ENCODE measurements around the gene CDK15.

Gene CDK15

DNA sequence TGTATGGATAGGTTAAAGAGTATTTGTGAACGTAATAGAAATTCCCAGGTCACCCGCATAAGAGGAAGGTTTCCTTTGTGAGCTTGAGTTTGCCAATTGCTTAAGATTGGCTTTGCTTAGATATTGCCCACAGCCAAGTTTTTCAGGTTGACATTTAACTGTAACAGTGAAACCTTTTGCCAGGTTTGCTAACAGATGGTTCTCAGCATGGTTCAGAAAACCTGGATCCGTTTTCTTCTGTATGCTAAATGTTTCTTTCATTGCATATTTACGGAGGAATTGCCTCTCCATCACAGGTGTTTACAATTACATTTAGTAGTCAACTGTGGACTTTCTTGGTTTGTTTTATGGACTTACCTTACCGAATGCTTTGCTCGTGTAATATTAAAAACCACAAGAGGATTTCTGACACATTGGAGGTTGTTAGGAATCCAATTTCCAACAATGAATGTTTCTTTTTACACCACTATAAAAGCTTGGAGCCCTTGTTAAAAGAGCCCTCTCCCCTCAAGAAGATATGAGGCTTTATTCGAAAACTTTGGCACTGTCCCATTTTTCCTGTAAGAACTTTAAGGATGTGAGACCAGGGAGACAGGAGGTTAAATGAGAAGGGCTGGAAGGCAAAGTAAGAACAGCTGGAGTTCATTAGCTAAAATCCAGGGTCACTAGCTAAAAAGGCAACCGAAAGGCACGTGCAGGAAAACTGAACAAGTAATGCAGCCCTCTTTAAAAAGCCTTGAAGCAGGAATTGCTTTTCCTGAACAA, 7.8 kb downstream of the CDK15 start:
- no peak for TF ChIP-seq FOXM1 (IDR thresholded peaks at IDR 0.05; ENCODE audit: borderline replicate concordance, low read depth)

DNA sequence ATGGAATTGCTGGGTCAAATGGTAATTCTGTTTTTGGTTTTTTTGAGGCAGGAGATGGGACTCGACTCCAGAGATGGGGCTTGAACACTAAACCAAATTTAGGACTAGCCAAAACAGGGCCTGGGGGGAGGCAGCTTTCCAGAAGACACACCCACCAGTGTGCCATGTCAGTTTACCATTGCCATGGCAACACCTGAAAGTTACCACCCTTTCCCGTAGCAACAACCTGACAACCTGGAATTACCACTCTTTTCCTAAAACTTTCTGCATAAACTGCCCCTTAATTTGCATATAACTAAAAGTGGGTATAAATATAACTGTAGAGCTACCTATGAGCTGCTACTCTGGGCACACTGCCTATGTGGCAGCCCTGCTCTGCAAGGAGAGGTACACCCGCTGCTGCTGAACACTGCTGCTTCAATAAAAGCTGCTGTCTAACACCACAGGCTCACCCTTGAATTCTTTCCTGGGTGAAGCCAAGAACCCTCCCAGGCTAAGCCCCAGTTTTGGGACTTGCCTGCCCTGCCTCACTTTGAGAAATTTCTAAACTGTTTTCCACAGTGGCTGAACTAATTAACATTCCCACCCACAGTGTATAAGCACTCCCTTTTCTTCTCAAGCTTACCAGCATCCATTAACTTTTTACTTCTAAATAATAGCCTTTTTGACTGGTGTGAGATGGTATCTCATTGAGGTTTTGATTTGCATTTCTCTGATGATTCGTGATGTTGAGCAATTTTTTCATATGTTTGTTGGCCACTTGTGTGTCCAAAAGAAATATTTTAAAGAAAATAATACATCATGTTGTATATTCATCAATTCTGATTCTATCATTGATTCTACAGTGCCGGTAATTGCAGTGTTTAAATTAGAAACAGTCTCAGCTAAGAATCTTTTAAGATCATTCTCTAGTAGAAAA, 10.6 kb downstream of the CDK15 start:
- no peak for TF ChIP-seq TAF1 (IDR thresholded peaks at IDR 0.05; ENCODE audit: low read depth)

DNA sequence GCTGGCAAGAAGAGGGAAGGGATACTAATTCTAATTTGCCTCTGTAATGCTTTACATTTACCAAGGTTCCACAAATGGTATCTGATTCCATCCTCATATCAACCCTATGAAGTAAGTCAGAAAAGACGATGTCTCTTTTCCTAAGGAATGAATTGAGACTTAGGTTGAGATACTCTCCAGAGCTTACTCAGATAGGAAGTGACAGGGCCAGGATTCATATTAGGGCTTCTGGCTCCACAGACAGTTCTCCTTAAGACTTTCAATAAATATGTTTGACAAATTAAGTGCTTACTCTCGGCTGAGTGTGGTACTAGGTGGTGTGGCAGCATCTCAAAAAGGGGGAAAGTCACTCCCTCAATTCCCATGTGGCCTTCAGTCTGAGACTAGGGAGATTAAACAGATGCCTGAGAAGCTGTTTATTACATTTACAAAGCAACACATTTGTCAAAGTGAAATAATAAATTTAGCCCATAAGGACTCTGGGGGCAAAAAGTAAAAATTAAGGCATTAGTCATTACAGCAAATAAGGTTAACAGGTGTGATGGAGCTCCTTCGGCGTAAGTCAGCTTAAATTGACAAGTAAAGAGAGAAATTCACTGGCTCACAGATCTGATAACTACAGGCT, 14.2 kb downstream of the CDK15 start:
- TF ChIP-seq ZBTB7A (IDR thresholded peaks at IDR 0.05; ENCODE audit: low read depth), result no peak

DNA sequence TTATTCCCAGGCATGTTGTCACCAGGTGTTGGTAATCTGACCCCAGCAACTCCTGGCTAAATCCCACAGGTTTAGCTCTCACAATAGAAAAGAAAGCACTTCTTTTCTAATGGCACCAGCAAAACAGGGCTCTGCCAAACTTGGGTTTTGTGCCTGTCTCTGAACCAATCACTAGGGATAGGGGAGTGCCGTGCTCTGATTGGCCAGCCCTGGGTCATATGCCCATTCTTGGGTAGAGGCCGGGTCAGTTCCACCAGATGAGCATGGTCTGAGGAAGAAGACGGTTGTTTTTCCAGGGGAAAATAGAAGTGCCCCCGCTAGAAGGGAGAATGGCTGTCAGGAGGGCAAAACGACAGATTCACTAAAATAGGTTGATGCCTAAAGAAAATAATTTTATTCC, 14.7 kb downstream of the CDK15 start:
- TF ChIP-seq NFIC (IDR thresholded peaks at IDR 0.05) (no peak), YY1 (IDR thresholded peaks at IDR 0.05; ENCODE audit: low read depth) (no peak), FOXM1 (IDR thresholded peaks at IDR 0.05; ENCODE audit: borderline replicate concordance, low read depth) (no peak), TAF1 (IDR thresholded peaks at IDR 0.05; ENCODE audit: low read depth) (no peak), TEAD4 (IDR thresholded peaks at IDR 0.05) (no peak)
- TF ChIP-seq, protein P1, sequence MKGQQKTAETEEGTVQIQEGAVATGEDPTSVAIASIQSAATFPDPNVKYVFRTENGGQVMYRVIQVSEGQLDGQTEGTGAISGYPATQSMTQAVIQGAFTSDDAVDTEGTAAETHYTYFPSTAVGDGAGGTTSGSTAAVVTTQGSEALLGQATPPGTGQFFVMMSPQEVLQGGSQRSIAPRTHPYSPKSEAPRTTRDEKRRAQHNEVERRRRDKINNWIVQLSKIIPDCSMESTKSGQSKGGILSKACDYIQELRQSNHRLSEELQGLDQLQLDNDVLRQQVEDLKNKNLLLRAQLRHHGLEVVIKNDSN (IDR thresholded peaks at IDR 0.05), result peak; percentile 79

DNA sequence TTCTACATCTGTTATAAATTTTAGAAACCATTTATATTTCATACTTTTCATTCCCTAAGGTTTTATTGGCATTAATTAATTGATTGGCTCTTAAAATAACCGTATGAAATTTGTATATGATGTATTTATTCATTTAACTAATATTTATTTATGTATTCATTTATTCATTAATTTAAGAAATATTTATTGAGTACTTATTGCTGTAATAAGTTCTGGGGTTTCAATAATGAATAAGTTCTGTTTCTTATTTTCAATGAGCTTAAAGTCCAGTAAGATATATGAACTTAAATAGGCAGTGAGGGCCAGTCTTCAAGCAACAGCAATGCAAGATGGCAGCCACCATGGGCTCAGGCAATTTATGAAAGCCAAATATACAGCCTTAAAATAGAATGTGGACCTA, 17.9 kb downstream of the CDK15 start:
- TF ChIP-seq NFIC (IDR thresholded peaks at IDR 0.05) (no peak), EGR1 (IDR thresholded peaks at IDR 0.05) (no peak), ZBTB7A (IDR thresholded peaks at IDR 0.05; ENCODE audit: low read depth) (no peak), TEAD4 (IDR thresholded peaks at IDR 0.05) (no peak)

DNA sequence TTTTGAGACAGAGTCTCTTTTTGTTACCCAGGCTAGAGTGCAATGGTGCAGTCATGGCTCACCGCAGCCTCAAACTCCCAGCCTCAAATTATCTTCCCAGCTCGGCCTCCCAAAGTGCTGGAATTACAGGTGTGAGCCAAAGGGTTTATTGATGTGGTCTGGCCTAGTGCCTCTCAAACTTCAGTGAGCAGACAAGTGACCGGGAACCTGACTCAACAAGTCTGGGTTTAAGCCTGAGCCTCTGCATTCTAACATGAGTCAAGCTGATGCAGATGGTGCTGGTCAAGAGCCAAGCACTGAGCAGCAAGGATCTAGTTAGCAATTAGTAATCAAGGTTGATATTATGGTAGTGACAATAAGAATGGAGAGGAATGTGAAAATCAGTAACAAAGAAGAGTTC, 21.3 kb downstream of the CDK15 start:
- TF ChIP-seq FOXM1 (IDR thresholded peaks at IDR 0.05; ENCODE audit: borderline replicate concordance, low read depth), result no peak
- no peak for TF ChIP-seq CEBPB (IDR thresholded peaks at IDR 0.05)
- no peak for TF ChIP-seq EP300 (IDR thresholded peaks at IDR 0.05; ENCODE audit: borderline replicate concordance)
- TF ChIP-seq RAD21 (IDR thresholded peaks at IDR 0.05; ENCODE audit: low read depth), result no peak
- no peak for TF ChIP-seq ZBTB7A (IDR thresholded peaks at IDR 0.05; ENCODE audit: low read depth)
- no peak for TF ChIP-seq YY1 (IDR thresholded peaks at IDR 0.05; ENCODE audit: low read depth)
- TF ChIP-seq, protein P2, sequence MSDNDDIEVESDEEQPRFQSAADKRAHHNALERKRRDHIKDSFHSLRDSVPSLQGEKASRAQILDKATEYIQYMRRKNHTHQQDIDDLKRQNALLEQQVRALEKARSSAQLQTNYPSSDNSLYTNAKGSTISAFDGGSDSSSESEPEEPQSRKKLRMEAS (IDR thresholded peaks at IDR 0.05), result no peak
- TF ChIP-seq NFIC (IDR thresholded peaks at IDR 0.05), result no peak
- no peak for TF ChIP-seq TCF12 (IDR thresholded peaks at IDR 0.05; ENCODE audit: low read depth)
- TF ChIP-seq, protein P1 (IDR thresholded peaks at IDR 0.05), result no peak
- no peak for TF ChIP-seq CREB1 (IDR thresholded peaks at IDR 0.05; ENCODE audit: low read depth)
- no peak for TF ChIP-seq TAF1 (IDR thresholded peaks at IDR 0.05; ENCODE audit: low read depth)
- TF ChIP-seq TEAD4 (IDR thresholded peaks at IDR 0.05), result no peak
- TF ChIP-seq, protein P3, sequence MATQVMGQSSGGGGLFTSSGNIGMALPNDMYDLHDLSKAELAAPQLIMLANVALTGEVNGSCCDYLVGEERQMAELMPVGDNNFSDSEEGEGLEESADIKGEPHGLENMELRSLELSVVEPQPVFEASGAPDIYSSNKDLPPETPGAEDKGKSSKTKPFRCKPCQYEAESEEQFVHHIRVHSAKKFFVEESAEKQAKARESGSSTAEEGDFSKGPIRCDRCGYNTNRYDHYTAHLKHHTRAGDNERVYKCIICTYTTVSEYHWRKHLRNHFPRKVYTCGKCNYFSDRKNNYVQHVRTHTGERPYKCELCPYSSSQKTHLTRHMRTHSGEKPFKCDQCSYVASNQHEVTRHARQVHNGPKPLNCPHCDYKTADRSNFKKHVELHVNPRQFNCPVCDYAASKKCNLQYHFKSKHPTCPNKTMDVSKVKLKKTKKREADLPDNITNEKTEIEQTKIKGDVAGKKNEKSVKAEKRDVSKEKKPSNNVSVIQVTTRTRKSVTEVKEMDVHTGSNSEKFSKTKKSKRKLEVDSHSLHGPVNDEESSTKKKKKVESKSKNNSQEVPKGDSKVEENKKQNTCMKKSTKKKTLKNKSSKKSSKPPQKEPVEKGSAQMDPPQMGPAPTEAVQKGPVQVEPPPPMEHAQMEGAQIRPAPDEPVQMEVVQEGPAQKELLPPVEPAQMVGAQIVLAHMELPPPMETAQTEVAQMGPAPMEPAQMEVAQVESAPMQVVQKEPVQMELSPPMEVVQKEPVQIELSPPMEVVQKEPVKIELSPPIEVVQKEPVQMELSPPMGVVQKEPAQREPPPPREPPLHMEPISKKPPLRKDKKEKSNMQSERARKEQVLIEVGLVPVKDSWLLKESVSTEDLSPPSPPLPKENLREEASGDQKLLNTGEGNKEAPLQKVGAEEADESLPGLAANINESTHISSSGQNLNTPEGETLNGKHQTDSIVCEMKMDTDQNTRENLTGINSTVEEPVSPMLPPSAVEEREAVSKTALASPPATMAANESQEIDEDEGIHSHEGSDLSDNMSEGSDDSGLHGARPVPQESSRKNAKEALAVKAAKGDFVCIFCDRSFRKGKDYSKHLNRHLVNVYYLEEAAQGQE (IDR thresholded peaks at IDR 0.05; ENCODE audit: low read depth), result no peak
- no peak for TF ChIP-seq EGR1 (IDR thresholded peaks at IDR 0.05)

DNA sequence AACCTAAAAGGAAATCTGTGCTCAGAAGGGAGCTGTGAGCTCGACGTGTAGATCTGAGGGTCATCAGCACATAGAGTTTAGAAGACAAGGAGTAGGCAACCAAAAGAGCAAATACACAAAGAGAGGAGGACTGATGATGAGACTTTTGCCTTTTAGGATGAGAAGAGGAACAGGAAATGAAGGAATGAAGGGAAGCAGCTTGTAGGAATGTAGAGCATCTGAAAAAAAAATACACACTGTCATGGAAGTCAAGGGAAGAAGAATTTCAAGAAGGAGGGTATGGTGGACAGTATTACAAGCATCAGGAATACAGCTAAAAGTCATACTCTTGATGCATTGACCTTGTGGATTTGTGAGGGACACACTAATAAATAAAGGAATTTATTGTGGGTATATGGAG, 21.9 kb downstream of the CDK15 start:
- TF ChIP-seq ZBTB7A (IDR thresholded peaks at IDR 0.05; ENCODE audit: low read depth), result no peak
- no peak for TF ChIP-seq EP300 (IDR thresholded peaks at IDR 0.05; ENCODE audit: borderline replicate concordance)
- no peak for TF ChIP-seq CREB1 (IDR thresholded peaks at IDR 0.05; ENCODE audit: low read depth)
- TF ChIP-seq, protein P3 (IDR thresholded peaks at IDR 0.05; ENCODE audit: low read depth), result no peak
- TF ChIP-seq, protein P2 (IDR thresholded peaks at IDR 0.05), result no peak
- TF ChIP-seq YY1 (IDR thresholded peaks at IDR 0.05; ENCODE audit: low read depth), result no peak
- TF ChIP-seq EGR1 (IDR thresholded peaks at IDR 0.05), result no peak
- TF ChIP-seq CEBPB (IDR thresholded peaks at IDR 0.05), result no peak
- TF ChIP-seq, protein P1 (IDR thresholded peaks at IDR 0.05), result no peak
- TF ChIP-seq FOXM1 (IDR thresholded peaks at IDR 0.05; ENCODE audit: borderline replicate concordance, low read depth), result no peak
- no peak for TF ChIP-seq TAF1 (IDR thresholded peaks at IDR 0.05; ENCODE audit: low read depth)
- TF ChIP-seq NFIC (IDR thresholded peaks at IDR 0.05), result no peak
- TF ChIP-seq RAD21 (IDR thresholded peaks at IDR 0.05; ENCODE audit: low read depth), result no peak
